Endothelial cell of umbilical vein (primary cell): ENCODE data around the gene TMEM135. TPM values are rescaled to one million over a fixed set of nuclear protein-coding genes. Genes with fewer than 3 reads are reported as not detected.

ENCODE experiments used
- BruUV-seq: library from RNA; stranded (reverse); fragments of 400-500 nt; replicated peaks from 2 replicates; lab custom pipeline; 2021; lab: Mats Ljungman, UMichigan
- CTCF ChIA-PET: fragments of 300-600, 350-600 bp; sonication (Branson Sonifier 250); formaldehyde crosslinking; loops from one replicate; lab custom pipeline; 2021; ENCODE audit warnings: antibody characterized with exemption, inconsistent platforms; lab: Charles Lee
- POLR2A ChIA-PET: fragments of 300-600, 350-600 bp; sonication (Branson Sonifier 250); formaldehyde crosslinking; loops from one replicate; lab custom pipeline; 2021; ENCODE audit warnings: antibody characterized with exemption, inconsistent platforms; lab: Charles Lee
- DNase-seq: peaks from one replicate; pipeline ENCODE4 v3.0.0-alpha.2; 2011; ENCODE audit warnings: low read depth, low spot score
- FAIRE-seq: peaks from 2 replicates; lab custom pipeline; 2011; peaks lifted over from hg19 to GRCh38; lab: Jason Lieb, UNC
- H2AFZ ChIP-seq: 2 replicates; pipeline ENCODE4 v1.6.0; 2012; ENCODE audit warnings: low read depth, low read length, control low read depth, inconsistent platforms
- H3K27ac ChIP-seq: 2 replicates; pipeline ENCODE4 v1.5.1; 2011; ENCODE audit warnings: low read depth, mild to moderate bottlenecking, control low read depth, low read length, moderate library complexity; ENCODE audit not compliant: insufficient read depth
- H3K27me3 ChIP-seq, 2 experiments: 2 replicates each; pipeline versions ENCODE4 v1.6.0 to v1.6.1; 2011; ENCODE audit warnings: low read length in 2 of 2, mixed read lengths in 1 of 2; ENCODE audit not compliant: control insufficient read depth in 2 of 2, insufficient read depth in 2 of 2
- H3K36me3 ChIP-seq, 2 experiments: 2 replicates in 1 of 2; 3 replicates in 1 of 2; pipeline ENCODE4 v1.5.1; 2011; ENCODE audit warnings: low read length in 2 of 2, mild to moderate bottlenecking in 1 of 2, moderate library complexity in 1 of 2; ENCODE audit not compliant: control insufficient read depth in 2 of 2, insufficient read depth in 2 of 2; ENCODE audit errors: extremely low read depth in 1 of 2
- H3K4me1 ChIP-seq: 3 replicates; pipeline ENCODE4 v1.5.1; 2011; ENCODE audit warnings: mild to moderate bottlenecking, low read length; ENCODE audit not compliant: control insufficient read depth, insufficient read depth; ENCODE audit errors: extremely low read depth
- H3K4me2 ChIP-seq: 2 replicates; pipeline ENCODE4 v1.6.1; 2011; ENCODE audit warnings: low read length, control low read depth, mixed read lengths; ENCODE audit not compliant: insufficient read depth
- H3K4me3 ChIP-seq, 3 experiments: fragments of 200-600 bp in 1 of 3; sonication (generic), shearing (Covaris generic) in 1 of 3; replicated peaks in 1 of 3; 2 replicates each; pipeline ENCODE4 v1.5.1; 2011 to 2016; ENCODE audit warnings: control low read depth in 3 of 3, low read length in 3 of 3, mild to moderate bottlenecking in 2 of 3, inconsistent platforms in 1 of 3, low read depth in 1 of 3, moderate library complexity in 1 of 3; ENCODE audit not compliant: insufficient read depth in 1 of 3
- H3K79me2 ChIP-seq: 2 replicates; pipeline ENCODE4 v1.6.0; 2012; ENCODE audit warnings: low read length, inconsistent platforms; ENCODE audit not compliant: control insufficient read depth, insufficient read depth
- H3K9ac ChIP-seq: replicated peaks from 2 replicates; pipeline ENCODE3; 2011; ENCODE audit warnings: low read length, control low read depth; ENCODE audit not compliant: insufficient read depth; ENCODE audit errors: extremely low read depth
- H3K9me1 ChIP-seq: replicated peaks from 3 replicates; pipeline ENCODE4 v1.6.0; 2011; ENCODE audit warnings: mild to moderate bottlenecking, low read length; ENCODE audit not compliant: control insufficient read depth, insufficient read depth; ENCODE audit errors: extremely low read depth
- H3K9me3 ChIP-seq: replicated peaks from 2 replicates; pipeline ENCODE4 v1.5.1; 2012; ENCODE audit warnings: low read length, inconsistent platforms; ENCODE audit not compliant: control insufficient read depth, insufficient read depth
- H4K20me1 ChIP-seq: replicated peaks from 2 replicates; pipeline ENCODE3; 2011; ENCODE audit warnings: mild to moderate bottlenecking, low read length; ENCODE audit not compliant: control insufficient read depth, insufficient read depth; ENCODE audit errors: extremely low read depth
- EZH2 ChIP-seq: IDR thresholded peaks from 2 replicates; pipeline ENCODE4 v1.6.1; 2012; ENCODE audit warnings: borderline replicate concordance, low read depth, mild to moderate bottlenecking, moderate library complexity, low read length, inconsistent platforms; ENCODE audit not compliant: severe bottlenecking
- FOS ChIP-seq: IDR thresholded peaks from 2 replicates; pipeline ENCODE4 v1.6.1; 2011; ENCODE audit warnings: mild to moderate bottlenecking, low read length, moderate library complexity, borderline replicate concordance; ENCODE audit not compliant: insufficient read depth
- GATA2 ChIP-seq: IDR thresholded peaks from 2 replicates; pipeline ENCODE4 v1.7.0; 2011; ENCODE audit warnings: low read depth, mild to moderate bottlenecking, moderate library complexity, mixed read lengths, low read length; ENCODE audit not compliant: insufficient read length, insufficient read depth
- JUN ChIP-seq: IDR thresholded peaks from 2 replicates; pipeline ENCODE4 v1.6.1; 2011; ENCODE audit warnings: borderline replicate concordance, low read depth; ENCODE audit not compliant: insufficient read length, insufficient read depth
- MAX ChIP-seq: IDR thresholded peaks from 2 replicates; pipeline ENCODE4 v1.6.1; 2011; ENCODE audit not compliant: insufficient read depth, insufficient read length
- MYC ChIP-seq: IDR thresholded peaks from one replicate; pipeline ENCODE4 v1.6.1; 2011; ENCODE audit warnings: mild to moderate bottlenecking, low read depth, low read length
- POLR2A ChIP-seq: IDR thresholded peaks from 2 replicates; pipeline ENCODE4 v1.6.1; 2012; ENCODE audit warnings: low read depth, mild to moderate bottlenecking, control low read depth, low read length
- POLR2AphosphoS5 ChIP-seq: IDR thresholded peaks from 2 replicates; pipeline ENCODE4 v1.6.1; 2012; ENCODE audit warnings: low read depth, mild to moderate bottlenecking, control low read depth, low read length, moderate library complexity; ENCODE audit not compliant: insufficient read depth
- dilution Hi-C: fragments of 300-500 bp; cut with MboI; formaldehyde crosslinking; loops from one replicate; pipeline ENCODE4 v1.15.0; 2019; ENCODE audit warnings: low sequenced_read_pairs; ENCODE audit not compliant: extremely low pct_ligation_motif_present
- intact Hi-C: fragments of 100-400 bp; cut with micrococcal nuclease; formaldehyde crosslinking; loops from one replicate; pipeline ENCODE4 v1.10.0; 2022
- polyA plus RNA-seq, 4 experiments: library from polyadenylated mRNA; depleted of rRNA in 3 of 4; stranded (reverse) in 3 of 4; unstranded in 1 of 4; fragments of >200 nt; gene quantifications; 2 replicates each; pipeline versions ENCODE4 v1.2.1 to v1.2.3, GENCODE V29; 2011 to 2012; ENCODE audit warnings: missing spikeins in 1 of 4
- total RNA-seq: library from RNA; stranded (reverse); gene quantifications from 2 replicates; pipeline ENCODE4 v1.2.3, GENCODE V29; 2021
- TF ChIP-seq, protein P1 (sequence below), 2 donors: IDR thresholded peaks; 1 replicate in 1 of 2; 2 replicates in 1 of 2; pipeline ENCODE4 v1.5.1; 2011; ENCODE audit warnings: low read length in 2 of 2, mild to moderate bottlenecking in 2 of 2, moderate library complexity in 2 of 2, control low read depth in 1 of 2, inconsistent platforms in 1 of 2, low read depth in 1 of 2; ENCODE audit not compliant: insufficient read depth in 1 of 2; ENCODE audit errors: extremely low read depth in 1 of 2

TMEM135 gene
- total and polyA plus RNA-seq, 2 donors (not counting 3 experiments of a cell fraction or from before 2014, with no cell fraction given) = 12.3 to 33.2 TPM

- Histone ChIP-seq H3K36me3 (no peaks in the 10 kb centered on the region), H3K4me3 (no peak overlapping the region), H3K79me2 (peaks cover 2% of the 10 kb centered on the region), H3K9me3 (no peaks in the 10 kb centered on the region), H3K4me1 (peaks cover 25% of the 10 kb centered on the region), H3K9ac (no peak overlapping the region), H3K4me2 (no peak overlapping the region), H3K27ac (no peak overlapping the region), H4K20me1 (peaks cover 3% of the 10 kb centered on the region), H2AFZ (no peak overlapping the region), H3K27me3 (no peaks in the 10 kb centered on the region), H3K9me1 (no peaks in the 10 kb centered on the region)
- intact Hi-C loops = loop anchor here (5.0 kb wide), 2 partner anchors 87 to 238 kb away; no protein-coding TSS in a partner anchor
- dilution Hi-C loops = no loop called here
- FAIRE-seq = no peak
- TF ChIP-seq, protein P1, sequence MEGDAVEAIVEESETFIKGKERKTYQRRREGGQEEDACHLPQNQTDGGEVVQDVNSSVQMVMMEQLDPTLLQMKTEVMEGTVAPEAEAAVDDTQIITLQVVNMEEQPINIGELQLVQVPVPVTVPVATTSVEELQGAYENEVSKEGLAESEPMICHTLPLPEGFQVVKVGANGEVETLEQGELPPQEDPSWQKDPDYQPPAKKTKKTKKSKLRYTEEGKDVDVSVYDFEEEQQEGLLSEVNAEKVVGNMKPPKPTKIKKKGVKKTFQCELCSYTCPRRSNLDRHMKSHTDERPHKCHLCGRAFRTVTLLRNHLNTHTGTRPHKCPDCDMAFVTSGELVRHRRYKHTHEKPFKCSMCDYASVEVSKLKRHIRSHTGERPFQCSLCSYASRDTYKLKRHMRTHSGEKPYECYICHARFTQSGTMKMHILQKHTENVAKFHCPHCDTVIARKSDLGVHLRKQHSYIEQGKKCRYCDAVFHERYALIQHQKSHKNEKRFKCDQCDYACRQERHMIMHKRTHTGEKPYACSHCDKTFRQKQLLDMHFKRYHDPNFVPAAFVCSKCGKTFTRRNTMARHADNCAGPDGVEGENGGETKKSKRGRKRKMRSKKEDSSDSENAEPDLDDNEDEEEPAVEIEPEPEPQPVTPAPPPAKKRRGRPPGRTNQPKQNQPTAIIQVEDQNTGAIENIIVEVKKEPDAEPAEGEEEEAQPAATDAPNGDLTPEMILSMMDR (IDR thresholded peaks at IDR 0.05; ENCODE audit: extremely low read depth in 1 of 2, insufficient read depth in 1 of 2, low read depth in 1 of 2, low read length in 2 of 2) = no peak
- TF ChIP-seq MYC (no peak), POLR2A (no peak), MAX (no peak), EZH2 (no peak), GATA2 (no peak), JUN (no peak), FOS (no peak), POLR2AphosphoS5 (no peak)
- no peak for DNase-seq
- CTCF ChIA-PET = interaction anchor here (0.5 to 1.0 kb wide), 2 partner anchors 77 to 1381 kb away, joined by 3 read pairs; no protein-coding TSS in a partner anchor
- no TSS peak for BruUV-seq
- POLR2A ChIA-PET = no interaction called here
Observed at GRCh38 chr11:87174870-87175269, 137.1 kb downstream of the TMEM135 start.
